Breast epithelium (tissue), 4 donors: ENCODE results near the gene C16orf86. TPM values are rescaled to one million over a fixed set of nuclear protein-coding genes. Genes with fewer than 3 reads are reported as not detected.

ENCODE experiments used
- DNase-seq, 2 donors: peaks; one replicate each; pipeline ENCODE4 v3.0.0-alpha.2; 2019; ENCODE audit warnings: low spot score in 2 of 2
- H3K27ac ChIP-seq, 2 donors: fragments of 200-600 bp; sonication (generic) in 1 of 2; one replicate each; pipeline ENCODE4 v1.5.1; 2016 to 2019; ENCODE audit warnings: mild to moderate bottlenecking in 1 of 2
- H3K27me3 ChIP-seq, 2 donors: fragments of 200-600 bp; sonication (generic) in 1 of 2; one replicate each; pipeline versions ENCODE4 v1.5.1 to v1.6.0; 2017 to 2019; ENCODE audit warnings: control low read depth in 1 of 2, mild to moderate bottlenecking in 1 of 2
- H3K36me3 ChIP-seq: fragments of 200-600 bp; one replicate; pipeline ENCODE4 v1.5.1; 2019
- H3K4me1 ChIP-seq, 2 donors: fragments of 200-600 bp; sonication (generic); one replicate each; pipeline ENCODE4 v1.5.1; 2016 to 2019; ENCODE audit warnings: control low read depth in 1 of 2
- H3K4me3 ChIP-seq, 3 donors: fragments of 200-600 bp; sonication (generic); 1 replicate in 2 of 3; 2 replicates in 1 of 3; pipeline ENCODE4 v1.5.1; 2016 to 2019; ENCODE audit warnings: mild to moderate bottlenecking in 3 of 3, moderate library complexity in 2 of 3
- H3K9me3 ChIP-seq, 2 donors: fragments of 200-600 bp; sonication (generic) in 1 of 2; one replicate each; pipeline ENCODE4 v1.5.1; 2016 to 2019; ENCODE audit warnings: control low read depth in 1 of 2
- CTCF ChIP-seq, 3 donors: fragments of 450-650 bp; IDR thresholded peaks; one replicate each; pipeline ENCODE4 v1.5.1; 2016 to 2017; ENCODE audit warnings: antibody characterized with exemption in 3 of 3, mild to moderate bottlenecking in 3 of 3, moderate library complexity in 3 of 3
- POLR2A ChIP-seq: fragments of 450-650 bp; IDR thresholded peaks from one replicate; pipeline ENCODE4 v1.6.1; 2016; ENCODE audit warnings: antibody characterized with exemption, mild to moderate bottlenecking, moderate library complexity
- POLR2AphosphoS5 ChIP-seq, 3 donors: sonication (generic); formaldehyde crosslinking; IDR thresholded peaks; one replicate each; pipeline ENCODE4 v1.6.1; 2017; ENCODE audit warnings: antibody characterized with exemption in 3 of 3
- intact Hi-C: fragments of 100-400 bp; cut with DNase I; formaldehyde crosslinking; loops from one replicate; pipeline ENCODE4 v1.15.1; 2023; ENCODE audit warnings: low total_unique reads
- total RNA-seq, 3 donors: library from RNA; depleted of rRNA; stranded (reverse); fragments of >200 nt; gene quantifications; one replicate each; pipeline ENCODE4 v1.1.0, GENCODE V29; 2016

Gene C16orf86
- total RNA-seq, 3 donors from 2014 or later, result 7.2 to 18.1 (median 11.1) TPM

DNA sequence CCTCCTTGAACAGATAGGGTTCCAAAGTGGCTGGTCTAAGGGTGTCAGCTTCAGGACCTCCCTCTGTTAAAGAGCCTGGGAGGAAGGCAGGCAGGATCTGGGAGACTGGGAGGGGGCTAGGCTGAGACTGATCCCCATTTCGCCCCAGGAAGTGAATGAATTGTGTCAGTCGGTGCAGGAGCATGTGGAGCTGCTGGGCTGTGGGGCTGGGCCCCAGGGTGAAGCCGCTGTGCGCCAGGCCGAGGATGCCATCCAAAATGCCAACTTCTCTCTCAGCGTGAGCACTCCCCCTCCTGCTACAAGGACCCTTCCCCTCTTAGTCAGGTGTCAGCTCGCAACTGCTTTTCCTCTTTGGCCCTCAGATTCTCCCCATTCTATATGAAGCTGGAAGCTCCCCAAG lies 15.6 kb upstream of the C16orf86 start:
- Histone ChIP-seq H3K27ac (no peak overlapping the region), H3K36me3 (no peaks in the 10 kb centered on the region), H3K4me3 (no peak overlapping the region), H3K27me3 (peaks cover 28 to 78% of the 10 kb centered on the region in 2 donors), H3K4me1 (peaks cover 0 to 11% of the 10 kb centered on the region in 2 donors), H3K9me3 (no peaks in the 10 kb centered on the region)
- DNase-seq, result no peak
- intact Hi-C loops, result no loop called here
- no peak for TF ChIP-seq POLR2A
- no peak for TF ChIP-seq POLR2AphosphoS5 (IDR thresholded peaks at IDR 0.05)
- no peak for TF ChIP-seq CTCF (IDR thresholded peaks at IDR 0.05)

GRCh38 chr16:67651847-67652246 lies 14.8 kb upstream of the C16orf86 start:
- intact Hi-C loops, result no loop called here
- no peaks in the 10 kb centered on the region for H3K9me3 ChIP-seq
- no peak for TF ChIP-seq POLR2A
- no peak for TF ChIP-seq CTCF (IDR thresholded peaks at IDR 0.05)
- no peak for TF ChIP-seq POLR2AphosphoS5 (IDR thresholded peaks at IDR 0.05)
- no peak overlapping the region for H3K4me3 ChIP-seq
- peaks cover 28 to 70% of the 10 kb centered on the region in 2 donors for H3K27me3 ChIP-seq
- peaks cover 0 to 11% of the 10 kb centered on the region in 2 donors for H3K4me1 ChIP-seq
- H3K36me3 ChIP-seq, result no peaks in the 10 kb centered on the region
- H3K27ac ChIP-seq, result no peak overlapping the region
- no peak for DNase-seq

DNA sequence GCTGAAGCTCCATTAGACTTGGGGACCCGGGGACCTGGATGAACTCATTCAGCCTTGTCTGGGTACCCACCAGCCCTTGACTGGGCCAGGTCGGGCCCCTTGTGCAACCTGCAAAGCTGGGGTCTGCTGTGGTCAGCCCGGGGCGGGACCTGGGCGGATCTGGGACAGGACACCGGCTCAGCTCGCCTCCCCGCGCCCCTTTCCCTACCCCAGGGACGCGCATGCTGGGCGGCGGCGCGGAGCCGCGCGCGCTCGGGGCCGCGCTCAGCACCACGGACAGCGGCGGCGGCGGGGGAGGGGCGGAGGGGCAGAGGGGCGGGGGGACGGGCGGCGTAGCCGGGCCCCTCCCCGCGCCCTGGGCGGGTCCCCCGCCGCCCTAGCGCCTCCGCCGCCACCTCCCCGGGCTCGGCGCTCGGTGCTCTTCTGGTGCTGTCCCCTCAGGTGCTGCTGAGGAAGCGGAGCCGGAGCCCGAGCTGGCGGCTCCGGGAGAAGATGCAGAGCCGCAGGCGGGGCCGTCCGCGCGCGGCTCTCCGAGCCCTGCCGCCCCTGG lies 14.0 kb upstream of the C16orf86 start:
- peaks cover 0 to 11% of the 10 kb centered on the region in 2 donors for H3K4me1 ChIP-seq
- H3K9me3 ChIP-seq, result no peaks in the 10 kb centered on the region
- no peak for DNase-seq
- no peak overlapping the region for H3K27ac ChIP-seq
- no peaks in the 10 kb centered on the region for H3K36me3 ChIP-seq
- H3K27me3 ChIP-seq, result peaks cover 25 to 62% of the 10 kb centered on the region in 2 donors
- intact Hi-C loops, result no loop called here
- TF ChIP-seq POLR2AphosphoS5 (IDR thresholded peaks at IDR 0.05) (no peak), POLR2A (no peak)
- H3K4me3 ChIP-seq, result peak overlapping the region; percentile 12 to 64 (median 39)

DNA sequence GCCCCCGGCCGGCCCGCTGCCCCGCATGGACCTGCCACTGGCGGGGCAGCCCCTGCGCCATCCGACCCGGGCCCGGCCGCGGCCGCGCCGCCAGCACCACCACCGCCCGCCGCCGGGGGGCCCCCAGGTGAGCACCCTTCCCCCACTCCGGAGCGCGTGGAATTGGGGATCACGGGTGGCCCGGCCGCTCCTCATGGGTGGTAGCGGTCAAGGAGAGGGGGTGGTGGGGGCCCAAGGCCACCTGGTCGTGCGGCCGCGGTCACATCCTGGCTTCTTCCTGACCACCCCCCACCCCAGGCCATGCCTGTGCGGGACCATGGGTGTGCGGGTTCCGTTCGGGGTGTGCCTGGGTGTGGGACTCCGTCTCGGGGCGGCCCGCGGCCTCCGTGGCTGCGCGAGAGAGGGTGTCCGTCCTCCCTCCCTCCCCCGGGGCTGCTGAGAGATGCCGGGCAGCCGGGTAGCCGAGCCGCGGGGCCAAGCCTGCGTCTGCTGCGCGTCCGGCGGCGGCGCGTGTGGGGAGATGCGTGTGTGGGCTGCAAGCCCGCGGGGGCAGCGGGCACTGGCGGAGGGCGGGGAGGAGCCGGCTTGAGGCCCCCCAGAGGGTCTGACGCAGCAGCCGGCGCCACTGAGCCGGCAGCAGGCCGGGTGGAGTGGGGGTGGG lies 13.4 kb upstream of the C16orf86 start:
- Histone ChIP-seq H3K4me1 (peaks cover 0 to 11% of the 10 kb centered on the region in 2 donors), H3K9me3 (no peaks in the 10 kb centered on the region), H3K4me3 (peak overlapping the region; percentile 12 to 64 (median 39)), H3K27me3 (peaks cover 19 to 56% of the 10 kb centered on the region in 2 donors), H3K36me3 (no peaks in the 10 kb centered on the region), H3K27ac (no peak overlapping the region)
- intact Hi-C loops, result no loop called here
- TF ChIP-seq CTCF (IDR thresholded peaks at IDR 0.05), result peak in 1 of 3 donors; percentile 26
- TF ChIP-seq POLR2AphosphoS5 (IDR thresholded peaks at IDR 0.05), result no peak
- no peak for TF ChIP-seq POLR2A
- no peak for DNase-seq

DNA sequence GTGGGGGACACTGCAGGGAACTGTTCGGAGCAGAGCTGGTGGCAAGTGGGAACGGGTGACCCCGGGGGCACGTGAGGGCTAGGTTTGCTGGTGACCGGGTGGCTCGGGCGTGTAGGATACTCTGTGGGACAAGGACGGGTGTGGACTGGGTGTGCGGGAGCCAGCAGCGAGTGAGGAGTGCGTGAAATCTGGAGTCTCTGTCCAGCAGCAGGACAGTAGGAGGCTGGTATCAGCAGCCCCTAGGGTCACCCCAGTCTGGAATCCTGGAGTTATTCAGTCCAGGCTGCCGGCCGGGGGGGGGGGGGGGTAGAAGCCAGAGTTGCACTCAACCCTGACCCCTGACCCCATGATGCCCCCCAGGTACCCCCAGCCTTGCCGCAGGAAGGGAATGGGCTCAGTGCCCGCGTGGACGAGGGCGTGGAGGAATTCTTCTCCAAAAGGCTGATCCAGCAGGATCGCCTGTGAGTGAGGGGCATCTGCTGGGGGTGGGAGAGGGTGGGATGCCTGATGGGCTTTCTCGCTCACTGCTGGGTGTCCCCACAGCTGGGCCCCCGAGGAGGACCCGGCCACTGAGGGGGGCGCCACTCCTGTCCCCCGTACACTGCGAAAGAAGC lies 12.7 kb upstream of the C16orf86 start:
- no peaks in the 10 kb centered on the region for H3K36me3 ChIP-seq
- no peak for TF ChIP-seq POLR2A
- no peak for TF ChIP-seq POLR2AphosphoS5 (IDR thresholded peaks at IDR 0.05)
- no peak for TF ChIP-seq CTCF (IDR thresholded peaks at IDR 0.05)
- no peak for DNase-seq
- H3K27ac ChIP-seq, result no peak overlapping the region
- peaks cover under 1 to 11% of the 10 kb centered on the region in 2 donors for H3K4me1 ChIP-seq
- intact Hi-C loops, result no loop called here
- H3K9me3 ChIP-seq, result no peaks in the 10 kb centered on the region
- peak overlapping the region in 2 of 3 donors; percentile 39 to 64 for H3K4me3 ChIP-seq
- peaks cover 13 to 50% of the 10 kb centered on the region in 2 donors for H3K27me3 ChIP-seq
